SK-N-SH (cell line): ENCODE results near the gene PTCHD4.

Experiments
- POLR2AphosphoS5 ChIP-seq: IDR thresholded peaks from 2 replicates; pipeline ENCODE4 v1.6.1; 2012; ENCODE audit warnings: low read depth, low read length
- RAD21 ChIP-seq: IDR thresholded peaks from 2 replicates; pipeline ENCODE4 v1.6.1; 2012; ENCODE audit warnings: mild to moderate bottlenecking, low read length
- TF ChIP-seq, protein P1 (sequence below): fragments of 200-600 bp; sonication (generic); IDR thresholded peaks from 2 replicates; pipeline ENCODE4 v1.6.1; 2017; ENCODE audit warnings: antibody characterized with exemption, mild to moderate bottlenecking, moderate library complexity

DNA sequence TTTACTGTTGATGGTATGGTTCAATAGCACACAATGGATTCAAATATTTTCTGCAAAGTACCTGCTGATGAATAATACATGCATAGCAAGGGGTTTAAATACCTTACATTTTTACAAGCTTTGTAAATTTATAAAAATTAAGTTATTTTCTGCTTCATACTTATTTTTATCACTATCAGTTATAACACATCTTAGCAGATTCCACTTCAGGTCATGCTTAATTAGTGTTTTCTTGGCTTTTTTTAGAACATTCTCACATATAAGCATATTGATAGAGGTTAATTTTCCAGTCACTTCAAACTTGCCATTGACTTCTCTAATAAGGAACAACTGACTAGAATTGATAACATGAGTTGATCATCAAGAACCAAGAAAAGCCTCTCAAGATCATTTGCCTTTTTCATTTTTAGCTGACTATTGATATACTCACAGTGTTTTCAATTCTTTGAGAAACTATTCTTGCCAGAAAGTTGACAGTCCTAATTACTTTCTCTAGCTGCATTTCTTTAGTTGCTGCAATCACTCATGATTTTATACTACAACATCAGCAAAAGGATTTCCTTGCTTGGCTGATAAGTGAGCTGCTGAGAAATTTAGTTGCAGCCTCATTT lies 25.8 kb downstream of the PTCHD4 start:
- TF ChIP-seq POLR2AphosphoS5 (no peak), RAD21 (no peak)
- TF ChIP-seq, protein P1, sequence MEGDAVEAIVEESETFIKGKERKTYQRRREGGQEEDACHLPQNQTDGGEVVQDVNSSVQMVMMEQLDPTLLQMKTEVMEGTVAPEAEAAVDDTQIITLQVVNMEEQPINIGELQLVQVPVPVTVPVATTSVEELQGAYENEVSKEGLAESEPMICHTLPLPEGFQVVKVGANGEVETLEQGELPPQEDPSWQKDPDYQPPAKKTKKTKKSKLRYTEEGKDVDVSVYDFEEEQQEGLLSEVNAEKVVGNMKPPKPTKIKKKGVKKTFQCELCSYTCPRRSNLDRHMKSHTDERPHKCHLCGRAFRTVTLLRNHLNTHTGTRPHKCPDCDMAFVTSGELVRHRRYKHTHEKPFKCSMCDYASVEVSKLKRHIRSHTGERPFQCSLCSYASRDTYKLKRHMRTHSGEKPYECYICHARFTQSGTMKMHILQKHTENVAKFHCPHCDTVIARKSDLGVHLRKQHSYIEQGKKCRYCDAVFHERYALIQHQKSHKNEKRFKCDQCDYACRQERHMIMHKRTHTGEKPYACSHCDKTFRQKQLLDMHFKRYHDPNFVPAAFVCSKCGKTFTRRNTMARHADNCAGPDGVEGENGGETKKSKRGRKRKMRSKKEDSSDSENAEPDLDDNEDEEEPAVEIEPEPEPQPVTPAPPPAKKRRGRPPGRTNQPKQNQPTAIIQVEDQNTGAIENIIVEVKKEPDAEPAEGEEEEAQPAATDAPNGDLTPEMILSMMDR: no peak
